Measurements from ENCODE around the gene COL4A1. TPM values are rescaled to one million over a fixed set of nuclear protein-coding genes. Genes with fewer than 3 reads are reported as not detected.

The COL4A1 gene
- polyA plus RNA-seq, 1 of the 3 experiments (the other 2 are of a cell fraction): 30.3 TPM

- TF ChIP-seq CTCF (IDR thresholded peaks at IDR 0.05) (no peak), TEAD4 (IDR thresholded peaks at IDR 0.05; ENCODE audit: borderline replicate concordance, insufficient read depth) (no peak), GATA2 (CRISPR knock-in tag; IDR thresholded peaks at IDR 0.05) (no peak)
Measured at GRCh38 chr13:110248449-110249143, 58.4 kb downstream of the COL4A1 start (continued).

GRCh38 chr13:110246530-110246929 lies 60.4 kb downstream of the COL4A1 start:
- peaks cover 77% of the 10 kb centered on the region for H3K79me2 ChIP-seq (ENCODE audit: insufficient read depth)

GRCh38 chr13:110245416-110245899 lies 61.5 kb downstream of the COL4A1 start:
- Histone ChIP-seq H3K36me3 (replicated peaks in 1 of 2; ENCODE audit: control insufficient read depth in 1 of 2, insufficient read depth in 2 of 2, low read length in 1 of 2) (no peaks in the 10 kb centered on the region), H3K79me2 (ENCODE audit: insufficient read depth) (peaks cover 66% of the 10 kb centered on the region), H4K20me1 (ENCODE audit: insufficient read depth) (no peaks in the 10 kb centered on the region), H3K27me3 (ENCODE audit: insufficient read depth) (no peaks in the 10 kb centered on the region), H3K4me3 (ENCODE audit: low read depth in 2 of 2, low read length in 1 of 2) (no peak overlapping the region), H3F3A (replicated peaks; ENCODE audit: insufficient read depth) (peaks cover 25% of the 10 kb centered on the region), H3K9ac (no peak overlapping the region), H3K27ac (ENCODE audit: low read depth in 2 of 2, low read length in 1 of 2) (peak overlapping the region; percentile 14 to 69), H3K9me2 (no peaks in the 10 kb centered on the region), H3K4me1 (ENCODE audit: control insufficient read depth in 1 of 2, insufficient read depth in 2 of 2, low read depth in 1 of 2, low read length in 1 of 2) (peaks cover 22 to 38% of the 10 kb centered on the region in 2 experiments), H3K9me3 (no peaks in the 10 kb centered on the region), H3K4me2 (no peak overlapping the region), H2AFZ (ENCODE audit: low read depth) (no peak overlapping the region)
- ChIA-PET CTCF (interaction anchor here (0.6 to 3.1 kb wide), 6 partner anchors 9 to 210 kb away, joined by 4 to 24 read pairs (median 6); no protein-coding TSS in a partner anchor), POLR2A (no interaction called here)
- WGBS (ENCODE audit: low lambda C conversion rate): 68% methylated on average over 7 of the region's 7 CpGs
- TF ChIP-seq TCF12 (IDR thresholded peaks at IDR 0.05): peak; percentile 30; the same call in 1 of the 2 replicates
- no peak for TF ChIP-seq CHD2 (IDR thresholded peaks at IDR 0.05; ENCODE audit: low read length, partially characterized antibody)
- TF ChIP-seq NFIC (IDR thresholded peaks at IDR 0.05; ENCODE audit: borderline replicate concordance): peak; percentile 46; the same call in 1 of the 2 replicates
- TF ChIP-seq RCOR1 (IDR thresholded peaks at IDR 0.05; ENCODE audit: low read length): peak; percentile 53; the same call in 1 of the 2 replicates
- TF ChIP-seq EP300 (IDR thresholded peaks at IDR 0.05; ENCODE audit: borderline replicate concordance in 1 of 2, low read depth in 1 of 2, low read length in 1 of 2): peak in 1 of 2 experiments; percentile 77; a peak in 2 of 4 replicates
- no peak for TF ChIP-seq JUND (IDR thresholded peaks at IDR 0.05)
- TF ChIP-seq FOXM1 (IDR thresholded peaks at IDR 0.05; ENCODE audit: low read depth): no peak
- peak; percentile 61 for TF ChIP-seq GATA2 (CRISPR knock-in tag; IDR thresholded peaks at IDR 0.05)
- TF ChIP-seq, protein P1, sequence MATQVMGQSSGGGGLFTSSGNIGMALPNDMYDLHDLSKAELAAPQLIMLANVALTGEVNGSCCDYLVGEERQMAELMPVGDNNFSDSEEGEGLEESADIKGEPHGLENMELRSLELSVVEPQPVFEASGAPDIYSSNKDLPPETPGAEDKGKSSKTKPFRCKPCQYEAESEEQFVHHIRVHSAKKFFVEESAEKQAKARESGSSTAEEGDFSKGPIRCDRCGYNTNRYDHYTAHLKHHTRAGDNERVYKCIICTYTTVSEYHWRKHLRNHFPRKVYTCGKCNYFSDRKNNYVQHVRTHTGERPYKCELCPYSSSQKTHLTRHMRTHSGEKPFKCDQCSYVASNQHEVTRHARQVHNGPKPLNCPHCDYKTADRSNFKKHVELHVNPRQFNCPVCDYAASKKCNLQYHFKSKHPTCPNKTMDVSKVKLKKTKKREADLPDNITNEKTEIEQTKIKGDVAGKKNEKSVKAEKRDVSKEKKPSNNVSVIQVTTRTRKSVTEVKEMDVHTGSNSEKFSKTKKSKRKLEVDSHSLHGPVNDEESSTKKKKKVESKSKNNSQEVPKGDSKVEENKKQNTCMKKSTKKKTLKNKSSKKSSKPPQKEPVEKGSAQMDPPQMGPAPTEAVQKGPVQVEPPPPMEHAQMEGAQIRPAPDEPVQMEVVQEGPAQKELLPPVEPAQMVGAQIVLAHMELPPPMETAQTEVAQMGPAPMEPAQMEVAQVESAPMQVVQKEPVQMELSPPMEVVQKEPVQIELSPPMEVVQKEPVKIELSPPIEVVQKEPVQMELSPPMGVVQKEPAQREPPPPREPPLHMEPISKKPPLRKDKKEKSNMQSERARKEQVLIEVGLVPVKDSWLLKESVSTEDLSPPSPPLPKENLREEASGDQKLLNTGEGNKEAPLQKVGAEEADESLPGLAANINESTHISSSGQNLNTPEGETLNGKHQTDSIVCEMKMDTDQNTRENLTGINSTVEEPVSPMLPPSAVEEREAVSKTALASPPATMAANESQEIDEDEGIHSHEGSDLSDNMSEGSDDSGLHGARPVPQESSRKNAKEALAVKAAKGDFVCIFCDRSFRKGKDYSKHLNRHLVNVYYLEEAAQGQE (IDR thresholded peaks at IDR 0.05; ENCODE audit: low read depth, low read length): 0 out of 2 replicates have a peak, but pooled peaks have one; percentile 14
- TF ChIP-seq, protein P2, sequence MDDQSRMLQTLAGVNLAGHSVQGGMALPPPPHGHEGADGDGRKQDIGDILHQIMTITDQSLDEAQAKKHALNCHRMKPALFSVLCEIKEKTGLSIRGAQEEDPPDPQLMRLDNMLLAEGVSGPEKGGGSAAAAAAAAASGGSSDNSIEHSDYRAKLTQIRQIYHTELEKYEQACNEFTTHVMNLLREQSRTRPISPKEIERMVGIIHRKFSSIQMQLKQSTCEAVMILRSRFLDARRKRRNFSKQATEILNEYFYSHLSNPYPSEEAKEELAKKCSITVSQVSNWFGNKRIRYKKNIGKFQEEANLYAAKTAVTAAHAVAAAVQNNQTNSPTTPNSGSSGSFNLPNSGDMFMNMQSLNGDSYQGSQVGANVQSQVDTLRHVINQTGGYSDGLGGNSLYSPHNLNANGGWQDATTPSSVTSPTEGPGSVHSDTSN (IDR thresholded peaks at IDR 0.05): no peak
- peak; percentile 50 for DNase-seq

More at GRCh38 chr13:110246530-110246929, 60.4 kb downstream of the COL4A1 start:
- Histone ChIP-seq H3F3A (replicated peaks; ENCODE audit: insufficient read depth) (peaks cover 25% of the 10 kb centered on the region), H3K4me2 (no peak overlapping the region), H2AFZ (ENCODE audit: low read depth) (no peak overlapping the region), H4K20me1 (ENCODE audit: insufficient read depth) (no peaks in the 10 kb centered on the region), H3K4me3 (ENCODE audit: low read depth in 2 of 2, low read length in 1 of 2) (no peak overlapping the region), H3K36me3 (replicated peaks in 1 of 2; ENCODE audit: control insufficient read depth in 1 of 2, insufficient read depth in 2 of 2, low read length in 1 of 2) (no peaks in the 10 kb centered on the region), H3K9me2 (no peaks in the 10 kb centered on the region), H3K9ac (0 out of 2 replicates have a peak overlapping the region, but pooled peaks have one; percentile 8), H3K27ac (ENCODE audit: low read depth in 2 of 2, low read length in 1 of 2) (peak overlapping the region; percentile 22 to 70; a peak in 2 of 4 replicates), H3K9me3 (no peaks in the 10 kb centered on the region), H3K4me1 (ENCODE audit: control insufficient read depth in 1 of 2, insufficient read depth in 2 of 2, low read depth in 1 of 2, low read length in 1 of 2) (peaks cover 24 to 45% of the 10 kb centered on the region in 2 experiments), H3K27me3 (ENCODE audit: insufficient read depth) (no peaks in the 10 kb centered on the region)
- CTCF ChIA-PET: interaction anchor here (0.9 to 3.1 kb wide), 18 partner anchors 10 to 197 kb away, joined by 3 to 24 read pairs (median 4); partner anchors contain the start of genes COL4A1 and COL4A2
- no peak for DNase-seq
- POLR2A ChIA-PET: no interaction called here
- WGBS (ENCODE audit: low lambda C conversion rate): 97% methylated on average over 4 of the region's 5 CpGs
- TF ChIP-seq FOXJ3 (CRISPR knock-in tag; IDR thresholded peaks at IDR 0.05) (no peak), YY1 (IDR thresholded peaks at IDR 0.05; ENCODE audit: low read depth) (no peak), JUND (IDR thresholded peaks at IDR 0.05) (no peak), GATA2 (CRISPR knock-in tag; IDR thresholded peaks at IDR 0.05) (no peak), RAD21 (IDR thresholded peaks at IDR 0.05; ENCODE audit: low read length) (no peak)
